Measurements from ENCODE around the gene AATK.
A peak's percentile ranks its signal among the peaks of the same experiment; 100 is the strongest.

Gene AATK

GRCh38 chr17:81166033-81166492 lies at the start of gene AATK:
Gene AATK, minus strand, starts transcription at chr17:81166221. Its CDS starts 229 bp downstream, at chr17:81165992.
- no peak for DNase-seq (ENCODE audit: low read depth, low spot score)

GRCh38 chr17:81213978-81214377 lies 48.0 kb upstream of the AATK start:
- no peak for DNase-seq (ENCODE audit: low read depth, low spot score)

- no peak for DNase-seq (ENCODE audit: low read depth, low spot score)
These were observed 46.3 kb upstream of the AATK start for GRCh38 chr17:81212365-81212764.

GRCh38 chr17:81210868-81211267 lies 44.8 kb upstream of the AATK start:
- DNase-seq (ENCODE audit: low read depth, low spot score) = peak; percentile 17

- DNase-seq (ENCODE audit: low read depth, low spot score) = no peak
These were observed 44.4 kb upstream of the AATK start for GRCh38 chr17:81210466-81210865.

GRCh38 chr17:81209141-81209540 lies 43.1 kb upstream of the AATK start:
- no peak for DNase-seq (ENCODE audit: low read depth, low spot score)

GRCh38 chr17:81208651-81209050 lies 42.6 kb upstream of the AATK start:
- no peak for DNase-seq (ENCODE audit: low read depth, low spot score)

- DNase-seq (ENCODE audit: low read depth, low spot score) = no peak
These were observed 41.9 kb upstream of the AATK start for GRCh38 chr17:81207610-81208581.

GRCh38 chr17:81206657-81207056 lies 40.6 kb upstream of the AATK start:
- DNase-seq (ENCODE audit: low read depth, low spot score) = no peak

- no peak for DNase-seq (ENCODE audit: low read depth, low spot score)
These were observed 40.1 kb upstream of the AATK start for GRCh38 chr17:81206166-81206565.

GRCh38 chr17:81204578-81204977 lies 38.6 kb upstream of the AATK start:
- DNase-seq (ENCODE audit: low read depth, low spot score) = no peak

- DNase-seq (ENCODE audit: low read depth, low spot score) = no peak
These were observed 37.1 kb upstream of the AATK start for GRCh38 chr17:81203136-81203535.

- no peak for DNase-seq (ENCODE audit: low read depth, low spot score)
These were observed 36.3 kb upstream of the AATK start for GRCh38 chr17:81202318-81202717.

GRCh38 chr17:81200695-81201580 lies 34.9 kb upstream of the AATK start:
- DNase-seq (ENCODE audit: low read depth, low spot score) = peak; percentile 83

- no peak for DNase-seq (ENCODE audit: low read depth, low spot score)
These were observed 34.2 kb upstream of the AATK start for GRCh38 chr17:81200201-81200600.

- DNase-seq (ENCODE audit: low read depth, low spot score) = no peak
These were observed 33.4 kb upstream of the AATK start for GRCh38 chr17:81199482-81199830.

- DNase-seq (ENCODE audit: low read depth, low spot score) = no peak
These were observed 32.9 kb upstream of the AATK start for GRCh38 chr17:81198826-81199481.

GRCh38 chr17:81197831-81198490 lies 31.9 kb upstream of the AATK start:
- DNase-seq (ENCODE audit: low read depth, low spot score) = no peak

- DNase-seq (ENCODE audit: low read depth, low spot score) = no peak
These were observed 31.4 kb upstream of the AATK start for GRCh38 chr17:81197409-81197795.

- DNase-seq (ENCODE audit: low read depth, low spot score) = no peak
These were observed 30.7 kb upstream of the AATK start for GRCh38 chr17:81196505-81197408.

Data from astrocyte of the hippocampus (primary cell).